ENCODE data around the gene ICAM4.
"Not testable (repeated sequence)": the region's sequence is repeated elsewhere in the genome, so short reads cannot be mapped to it uniquely, and the experiment has no call there.

The ICAM4 gene

GRCh38 chr19:10286803-10287737, at the start of gene ICAM4:
Gene ICAM4 (plus strand): TSS chr19:10286955. CDS start chr19:10287013, 58 bp downstream.
- no peak for DNase-seq (ENCODE audit: low spot score)

- DNase-seq (ENCODE audit: low spot score): no peak
Observed at GRCh38 chr19:10237702-10238101, 49.1 kb upstream of the ICAM4 start.

DNA sequence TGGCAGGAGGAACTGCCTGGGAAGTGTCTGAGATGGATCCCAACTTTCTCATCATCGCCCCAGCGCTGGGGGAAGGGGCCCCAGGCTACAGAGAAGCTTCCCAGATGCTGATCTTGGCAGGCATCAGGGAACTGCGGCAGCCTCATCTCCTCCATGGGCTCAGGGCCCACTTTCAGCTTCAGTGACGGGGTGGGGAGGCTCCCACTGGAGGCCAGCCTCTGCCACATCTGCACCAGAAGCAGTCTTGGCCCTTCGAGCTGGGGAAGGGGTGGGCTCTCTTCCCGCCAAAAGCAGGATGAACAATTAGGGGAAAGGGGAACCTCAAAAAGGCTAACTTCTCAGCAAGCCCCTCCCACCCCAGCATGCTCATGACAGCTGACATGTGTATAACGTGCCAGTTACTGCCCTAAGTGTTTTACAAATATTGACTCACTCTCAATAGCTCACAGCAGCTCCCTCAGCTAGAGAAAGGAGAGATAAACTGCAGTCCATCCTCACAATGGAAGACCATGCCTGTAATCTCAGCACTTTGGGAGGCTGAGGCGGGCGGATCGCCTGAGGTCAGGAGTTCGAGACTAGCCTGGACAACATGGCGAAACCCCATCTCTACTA, 48.5 kb upstream of the ICAM4 start:
- peak; percentile 90 for DNase-seq (ENCODE audit: low spot score)

DNA sequence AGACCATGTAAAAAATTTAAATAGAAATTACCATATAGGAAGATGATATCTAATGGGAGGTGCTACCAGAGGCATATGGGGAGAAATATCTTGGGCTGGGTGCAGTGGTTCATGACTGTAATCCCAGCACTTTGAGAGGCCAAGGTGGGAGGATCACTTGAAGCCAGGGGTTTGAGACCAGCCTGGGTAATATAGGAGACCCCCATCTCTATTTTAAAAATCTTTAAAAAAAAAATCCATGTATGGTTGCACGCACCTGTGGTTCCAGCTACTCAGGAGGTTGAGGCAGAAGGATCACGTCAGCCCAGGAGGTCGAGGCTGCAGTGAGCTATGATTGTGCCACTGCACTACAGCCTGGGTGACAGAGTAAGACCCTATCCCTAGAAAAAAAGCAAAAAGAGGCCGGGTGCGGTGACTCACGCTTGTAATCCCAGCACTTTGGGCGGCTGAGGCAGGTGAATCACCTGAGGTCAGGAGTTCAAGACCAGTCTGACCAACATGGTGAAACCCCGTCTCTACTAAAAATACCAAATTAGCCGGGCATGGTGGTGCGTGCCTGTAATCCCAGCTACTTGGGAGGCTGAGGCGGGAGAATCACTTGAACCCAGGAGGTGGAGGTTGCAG, 44.8 kb upstream of the ICAM4 start:
- DNase-seq (ENCODE audit: low spot score): not testable (repeated sequence)

DNA sequence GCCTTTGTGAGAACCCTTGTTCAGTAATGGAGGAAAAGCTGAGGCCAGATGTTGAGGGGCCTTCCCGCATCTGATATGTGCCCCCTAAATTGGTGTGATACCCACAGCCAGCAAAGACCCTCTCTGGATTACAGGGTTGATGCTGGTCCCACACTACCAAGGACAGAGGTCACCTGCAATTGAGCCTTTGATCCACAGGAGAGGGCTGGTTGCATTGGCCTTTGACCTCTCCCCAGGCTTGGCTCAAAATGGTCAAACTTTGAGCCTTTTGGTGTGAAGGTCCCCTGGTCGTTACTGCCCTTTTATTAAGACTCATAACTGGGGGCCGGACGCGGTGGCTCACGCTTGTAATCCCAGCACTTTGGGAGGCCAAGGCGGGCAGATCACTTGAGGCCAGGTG, 43.1 kb upstream of the ICAM4 start:
- no peak for DNase-seq (ENCODE audit: low spot score)

DNA sequence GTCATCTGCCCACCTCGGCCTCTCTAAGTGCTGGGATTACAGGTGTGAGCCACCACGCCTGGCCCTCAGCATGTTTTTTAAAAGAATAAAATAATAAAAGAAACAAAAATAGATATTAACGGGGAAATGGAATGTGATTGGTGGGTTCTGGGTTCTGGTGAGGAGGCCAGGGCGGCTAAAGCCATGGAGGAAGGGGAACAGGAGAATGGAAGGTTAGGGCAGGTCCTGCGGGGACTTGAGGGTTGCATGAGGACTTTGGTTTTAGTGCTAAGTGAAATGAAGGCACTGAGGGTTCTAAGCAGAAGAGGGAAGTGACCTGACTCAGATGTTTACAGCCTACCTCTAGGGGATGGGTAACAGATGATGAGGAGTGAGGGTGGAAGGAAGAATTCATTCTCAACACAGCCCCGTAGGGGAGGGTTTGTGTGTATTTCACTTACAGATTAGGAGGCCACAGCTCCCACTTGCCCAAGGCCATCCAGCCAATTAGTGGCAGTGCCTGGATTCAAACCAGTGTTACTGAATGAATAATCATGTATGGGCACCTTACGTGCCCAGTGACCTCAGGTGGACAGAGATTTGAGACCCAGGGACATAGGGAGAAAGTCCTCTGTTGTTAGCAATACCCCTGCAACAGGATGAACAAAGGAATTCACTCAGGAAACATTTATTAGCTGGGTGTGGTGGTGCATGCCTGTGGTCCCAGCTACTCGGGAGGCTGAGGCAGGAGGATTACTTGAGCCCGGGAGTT, 41.4 kb upstream of the ICAM4 start:
- DNase-seq (ENCODE audit: low spot score): no peak

DNA sequence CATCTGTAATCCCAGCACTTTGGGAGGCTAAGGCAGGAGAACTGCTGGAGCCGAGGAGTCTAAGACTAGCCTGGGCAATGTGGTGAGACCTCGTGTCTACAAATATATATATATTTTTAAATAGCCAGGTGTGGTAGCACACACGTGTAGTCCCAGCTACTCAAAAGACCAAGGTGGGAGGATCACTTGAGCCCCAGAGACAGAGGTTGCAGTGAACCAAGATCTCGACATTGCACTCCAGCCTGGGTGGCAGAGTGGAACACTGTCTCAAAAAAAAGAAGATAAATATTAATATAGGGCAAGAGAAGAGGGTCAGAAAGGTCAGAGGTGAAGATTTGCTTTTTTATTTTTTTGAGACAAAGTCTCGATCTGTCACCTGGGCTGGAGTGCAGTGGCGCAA, 40.2 kb upstream of the ICAM4 start:
- DNase-seq (ENCODE audit: low spot score): no peak

DNA sequence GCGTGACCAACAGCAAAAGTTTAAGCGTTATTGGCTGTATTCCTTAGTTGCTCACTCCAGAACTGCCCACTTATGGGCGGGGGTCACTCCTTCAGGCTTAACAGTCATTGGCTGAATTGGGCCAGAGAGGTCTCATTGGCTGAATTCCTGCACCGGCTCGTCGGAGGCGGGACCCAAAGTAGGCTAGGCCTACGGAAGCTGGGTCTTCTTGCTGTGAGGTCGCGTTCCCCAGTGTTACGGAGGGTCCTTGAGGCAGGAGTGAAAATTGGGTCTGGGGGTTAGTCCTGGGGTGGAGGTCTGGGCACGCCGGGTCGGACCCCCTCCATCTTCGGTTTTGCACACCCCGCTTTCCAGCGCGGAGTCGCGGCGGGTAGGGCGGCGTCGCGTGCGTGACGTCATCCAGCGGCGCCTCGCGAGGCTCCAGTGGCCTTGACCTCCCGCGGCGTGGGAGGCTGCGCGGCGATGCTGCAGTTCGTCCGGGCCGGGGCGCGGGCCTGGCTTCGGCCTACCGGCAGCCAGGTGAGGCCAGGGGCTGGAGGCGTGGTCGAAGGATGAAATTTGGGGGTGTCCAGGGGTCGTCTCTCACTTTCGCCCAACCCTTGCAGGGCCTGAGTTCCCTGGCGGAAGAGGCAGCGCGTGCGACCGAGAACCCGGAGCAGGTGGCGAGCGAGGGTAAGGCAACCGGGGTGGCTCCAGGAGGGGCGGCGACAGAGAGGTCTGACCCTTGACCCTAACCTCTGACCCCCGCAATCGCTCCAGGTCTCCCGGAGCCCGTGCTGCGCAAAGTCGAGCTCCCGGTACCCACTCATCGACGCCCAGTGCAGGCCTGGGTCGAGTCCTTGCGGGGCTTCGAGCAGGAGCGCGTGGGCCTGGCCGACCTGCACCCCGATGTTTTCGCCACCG, 34.7 kb upstream of the ICAM4 start, which contains the start of gene MRPL4:
MRPL4 (plus strand) TSS at position 423 of the 903 bp plus-strand sequence; CDS start at position 463, 40 bp downstream.
- peak; percentile 97 for DNase-seq (ENCODE audit: low spot score)

GRCh38 chr19:10252707-10253106, 34.0 kb upstream of the ICAM4 start:
- no peak for DNase-seq (ENCODE audit: low spot score)

DNA sequence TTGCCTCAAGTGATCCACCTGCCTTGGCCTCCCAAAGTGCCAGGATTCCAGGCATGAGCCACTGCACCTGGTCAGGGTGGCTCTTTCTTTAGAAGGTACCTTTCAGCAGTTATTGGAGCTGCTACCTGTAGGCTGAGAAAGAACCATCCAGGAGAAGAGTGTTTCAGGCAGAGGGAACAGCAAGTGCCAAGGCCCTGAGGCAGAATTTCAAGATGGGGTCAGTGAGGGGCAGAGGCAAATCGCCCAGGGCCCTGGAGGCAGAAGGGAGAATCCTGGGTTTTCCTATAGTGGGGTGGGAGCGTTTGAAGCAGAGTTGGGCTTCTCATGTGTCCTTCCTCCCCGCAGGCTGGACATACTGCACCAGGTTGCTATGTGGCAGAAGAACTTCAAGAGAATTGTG, 32.5 kb upstream of the ICAM4 start:
- no peak for DNase-seq (ENCODE audit: low spot score)

DNA sequence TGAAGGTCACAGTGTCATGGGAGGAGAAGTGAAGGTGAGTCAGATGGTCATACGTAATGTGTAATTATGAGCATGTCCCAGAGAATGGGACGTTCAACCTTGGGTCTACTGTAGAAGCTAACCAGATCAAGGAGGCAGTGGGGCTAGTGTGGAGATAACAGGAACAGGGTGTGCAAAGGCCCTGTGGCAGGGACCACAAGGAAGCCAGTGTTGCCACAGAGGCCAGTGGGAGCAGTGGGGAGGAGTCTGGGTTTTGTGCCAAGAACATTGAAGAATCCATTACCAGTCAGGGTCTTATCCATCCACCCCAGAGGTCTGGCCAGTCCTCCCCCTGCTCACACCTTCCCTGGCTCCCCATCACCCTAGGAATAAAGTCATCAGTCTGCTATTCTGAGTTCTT, 31.4 kb upstream of the ICAM4 start:
- no peak for DNase-seq (ENCODE audit: low spot score)

DNA sequence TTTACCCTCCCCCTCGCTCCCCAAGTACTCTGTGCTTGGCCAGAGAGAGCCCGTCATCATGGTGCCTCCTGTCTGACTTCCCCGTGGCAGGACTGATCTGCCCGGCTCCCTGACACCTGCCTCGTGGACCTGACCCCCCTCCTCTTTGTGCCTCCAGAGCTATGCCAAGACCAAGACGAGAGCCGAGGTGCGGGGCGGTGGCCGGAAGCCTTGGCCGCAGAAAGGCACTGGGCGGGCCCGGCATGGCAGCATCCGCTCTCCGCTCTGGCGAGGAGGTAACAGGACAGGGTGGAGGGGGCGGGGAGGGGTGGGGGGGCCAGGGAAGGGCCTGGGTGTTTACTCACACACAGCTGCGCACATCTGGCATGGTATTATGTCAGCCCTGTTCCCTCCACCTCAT, 30.2 kb upstream of the ICAM4 start:
- no peak for DNase-seq (ENCODE audit: low spot score)

GRCh38 chr19:10256970-10257615, 29.7 kb upstream of the ICAM4 start:
- no peak for DNase-seq (ENCODE audit: low spot score)

DNA sequence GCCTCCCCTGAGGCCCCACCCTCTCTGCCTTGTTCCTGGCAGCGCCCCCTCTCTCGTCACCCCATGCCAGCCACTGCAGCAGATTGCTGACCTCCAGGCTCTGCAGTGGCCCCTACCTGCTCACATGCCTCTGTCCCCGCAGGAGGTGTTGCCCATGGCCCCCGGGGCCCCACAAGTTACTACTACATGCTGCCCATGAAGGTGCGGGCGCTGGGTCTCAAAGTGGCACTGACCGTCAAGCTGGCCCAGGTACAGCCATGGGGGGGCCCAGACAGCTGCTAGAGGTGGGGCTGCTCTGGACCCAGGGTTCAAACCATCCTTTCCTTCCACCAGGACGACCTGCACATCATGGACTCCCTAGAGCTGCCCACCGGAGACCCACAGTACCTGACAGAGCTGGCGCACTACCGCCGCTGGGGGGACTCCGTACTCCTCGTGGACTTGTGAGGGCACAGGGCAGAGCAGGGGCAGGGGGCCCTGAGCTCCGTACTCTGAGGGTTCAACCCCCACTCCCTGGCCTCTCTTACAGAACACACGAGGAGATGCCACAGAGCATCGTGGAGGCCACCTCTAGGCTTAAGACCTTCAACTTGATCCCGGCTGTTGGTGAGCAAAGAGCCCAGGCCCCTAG, 28.6 kb upstream of the ICAM4 start:
- DNase-seq (ENCODE audit: low spot score): no peak

GRCh38 chr19:10259162-10259905, 27.4 kb upstream of the ICAM4 start:
- DNase-seq (ENCODE audit: low spot score): no peak

DNA sequence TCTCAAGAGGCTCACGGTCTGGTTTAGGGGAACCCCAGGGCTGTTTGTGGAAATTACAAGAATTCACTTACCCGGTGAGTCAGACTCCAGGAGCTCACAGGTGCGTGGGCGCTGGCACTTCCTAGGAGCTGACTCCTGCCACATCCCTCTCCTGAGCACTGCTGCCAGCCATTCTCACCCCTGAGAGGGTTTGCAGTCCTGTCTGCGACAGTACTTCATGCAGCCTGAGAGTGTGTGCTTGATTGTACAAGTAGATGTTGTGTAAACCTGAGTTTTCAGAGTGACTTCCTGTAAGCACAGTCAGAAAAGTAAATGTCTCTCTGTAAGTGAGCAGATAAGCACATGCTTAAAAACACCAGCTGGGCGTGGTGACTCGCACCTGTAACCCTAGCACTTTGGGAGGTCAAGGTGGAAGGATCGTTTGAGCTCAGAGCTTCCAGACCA, 26.6 kb upstream of the ICAM4 start:
- DNase-seq (ENCODE audit: low spot score): no peak

DNA sequence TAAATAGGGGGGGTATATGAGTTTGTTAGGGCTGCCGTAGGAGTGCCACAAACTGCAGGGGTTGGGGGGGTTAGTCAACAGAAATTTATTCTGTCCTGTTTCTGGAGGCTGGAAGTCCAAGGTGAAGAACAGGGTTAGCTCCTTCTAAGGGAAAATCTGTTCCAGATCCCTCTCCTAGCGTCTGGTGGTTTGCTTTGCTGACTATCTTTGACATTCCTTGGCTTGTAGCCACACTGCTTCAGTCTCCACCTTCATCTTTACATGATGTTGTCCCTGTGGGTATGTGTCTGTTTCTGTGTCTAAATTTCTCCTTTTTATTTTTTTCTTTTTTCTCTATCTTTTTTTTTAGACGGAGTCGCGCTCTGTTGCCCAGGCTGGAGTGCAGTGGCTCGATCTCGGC, 24.0 kb upstream of the ICAM4 start:
- no peak for DNase-seq (ENCODE audit: low spot score)

DNA sequence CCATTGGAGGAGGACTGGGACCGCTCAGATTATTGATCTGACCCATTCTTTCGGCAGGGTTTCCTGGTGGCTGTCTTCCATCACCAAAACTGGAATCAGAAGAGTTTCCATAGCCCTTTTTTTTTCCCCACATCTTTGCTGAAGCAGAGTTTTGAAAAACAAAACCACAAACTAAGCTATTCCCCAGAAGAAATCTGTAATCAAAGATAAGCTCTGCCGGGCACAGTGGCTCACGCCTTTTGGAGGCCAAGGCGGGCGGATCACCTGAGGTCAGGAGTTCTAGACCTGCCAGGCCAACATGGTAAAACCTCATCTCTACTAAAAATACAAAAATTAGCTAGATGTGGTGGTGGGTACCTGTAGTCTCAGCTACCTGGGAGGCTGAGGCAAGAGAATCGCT, 20.0 kb upstream of the ICAM4 start:
- DNase-seq (ENCODE audit: low spot score): no peak

DNA sequence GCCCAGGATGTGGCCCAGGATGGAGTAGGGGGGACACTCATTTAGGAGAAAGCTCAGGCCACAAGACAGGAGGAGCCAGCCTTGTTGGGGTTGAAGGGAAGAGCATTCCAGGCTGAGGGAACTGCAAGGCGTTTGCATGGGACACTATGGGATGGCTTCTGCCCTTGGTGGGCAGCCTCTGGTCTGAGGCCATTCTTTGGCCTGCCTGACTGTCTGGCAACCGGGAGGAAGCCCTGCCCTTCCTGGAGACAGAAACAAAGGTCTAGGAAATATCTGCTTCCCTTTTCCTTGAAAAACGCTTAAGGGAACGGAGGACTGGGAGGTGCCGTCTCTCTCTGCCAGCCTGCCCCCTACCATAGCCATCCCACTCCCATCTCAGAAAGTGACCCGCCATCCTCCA, 18.7 kb upstream of the ICAM4 start:
- no peak for DNase-seq (ENCODE audit: low spot score)
